ENCODE results near the gene KRT78.

Gene KRT78

GRCh38 chr12:52837781-52838608 lies 10.8 kb downstream of the KRT78 start:
- no peak for DNase-seq

DNA sequence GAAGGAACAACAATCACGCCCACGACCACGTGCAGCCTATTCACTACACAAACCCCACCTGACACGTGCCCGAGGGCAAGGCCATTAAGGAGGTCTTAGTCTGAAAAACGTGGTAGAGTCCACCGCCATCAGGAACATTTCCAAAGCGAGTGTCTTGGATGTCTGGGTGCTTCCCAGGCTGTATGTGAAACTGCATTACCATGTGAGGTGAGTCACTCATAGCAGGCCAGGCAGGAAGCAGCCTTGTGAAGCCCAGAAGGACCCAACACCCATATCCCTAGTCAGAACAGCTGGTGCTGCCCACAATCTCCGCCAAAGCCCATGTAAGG lies 11.4 kb downstream of the KRT78 start:
- DNase-seq, result no peak

DNA sequence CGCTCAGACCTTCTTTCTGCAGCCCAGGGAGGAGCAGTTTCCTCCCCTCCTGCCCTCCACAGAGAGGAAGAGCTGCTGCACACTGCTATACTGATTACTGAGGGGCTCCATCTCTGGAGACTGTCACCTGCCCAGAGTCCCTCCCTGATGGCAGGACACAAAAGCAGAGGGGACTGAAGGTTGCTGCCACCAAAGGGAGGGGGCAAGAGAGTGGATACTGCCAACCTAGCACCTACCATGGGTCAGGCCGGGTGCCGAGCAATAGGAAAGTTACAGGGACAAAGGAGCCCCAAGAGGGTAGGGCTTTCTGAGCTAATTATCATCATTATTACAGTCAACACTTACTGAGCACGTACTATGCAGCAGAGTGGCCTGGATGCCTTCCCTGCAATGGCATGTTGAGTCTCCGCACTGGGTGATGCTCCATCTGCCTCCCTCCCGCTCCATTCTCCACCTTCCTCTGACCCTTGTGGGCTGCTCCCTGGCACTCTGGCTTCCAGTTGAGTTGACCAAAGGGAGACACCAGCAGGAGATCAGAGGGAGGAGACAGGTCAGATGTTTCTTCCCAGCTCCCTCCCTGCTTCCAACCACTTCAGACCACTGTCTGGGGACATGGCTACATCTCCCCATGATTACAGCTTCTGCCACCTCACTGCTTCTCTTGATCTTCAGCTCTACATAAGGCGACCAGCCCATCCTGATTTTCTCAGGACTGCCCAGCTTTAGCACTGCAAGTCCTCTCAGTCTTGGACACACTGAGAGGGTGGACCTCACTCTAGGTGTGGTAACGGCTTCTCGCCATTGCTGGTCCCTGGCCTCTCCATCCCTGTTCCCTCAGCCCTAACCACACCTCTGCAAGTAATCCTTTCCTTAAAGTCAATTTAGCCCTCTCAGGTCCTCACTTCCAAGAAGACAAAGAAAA lies 12.0 kb downstream of the KRT78 start:
- no peak for DNase-seq

- peak; percentile 18 for DNase-seq
These were observed 12.7 kb downstream of the KRT78 start for GRCh38 chr12:52836042-52836466.

DNA sequence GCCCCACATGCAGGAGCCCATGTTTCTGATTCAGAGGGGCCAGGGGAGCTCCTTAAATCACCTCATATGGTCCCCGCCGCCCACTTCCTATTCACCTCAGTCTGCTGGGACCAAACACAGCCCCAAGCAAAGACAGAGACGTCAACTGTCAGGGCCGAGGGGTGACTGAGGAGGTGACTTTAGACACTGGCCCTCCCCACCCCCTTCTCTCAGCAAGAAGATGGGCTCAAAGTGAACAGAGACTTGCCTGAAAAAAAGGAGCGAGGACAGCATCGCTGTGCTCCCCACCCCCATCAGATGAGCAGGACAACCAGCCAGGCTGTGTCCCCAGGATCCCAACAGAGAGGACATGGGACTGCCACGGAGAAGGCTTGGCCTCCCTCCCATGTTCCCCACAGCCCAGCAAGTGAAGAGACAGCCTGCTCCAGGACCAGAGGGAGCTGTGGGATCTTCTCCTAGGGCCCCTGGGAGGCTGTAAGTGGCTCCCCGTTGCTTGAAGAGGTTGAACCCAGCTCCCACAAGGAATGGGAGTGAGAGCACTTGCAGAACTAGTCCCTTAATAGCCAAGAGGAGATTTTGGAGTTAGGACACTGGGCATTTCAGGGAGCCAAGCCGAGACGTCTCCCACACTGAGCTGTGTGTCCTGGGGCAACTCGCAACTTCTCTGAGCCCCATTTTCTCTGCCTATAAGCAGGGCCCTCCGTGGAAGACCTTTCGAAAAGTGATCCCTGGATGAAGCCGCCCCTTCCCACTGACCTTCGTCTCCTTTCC lies 13.3 kb downstream of the KRT78 start:
- no peak for DNase-seq

- no peak for DNase-seq
These were observed 14.1 kb downstream of the KRT78 start for GRCh38 chr12:52834727-52835001.

DNA sequence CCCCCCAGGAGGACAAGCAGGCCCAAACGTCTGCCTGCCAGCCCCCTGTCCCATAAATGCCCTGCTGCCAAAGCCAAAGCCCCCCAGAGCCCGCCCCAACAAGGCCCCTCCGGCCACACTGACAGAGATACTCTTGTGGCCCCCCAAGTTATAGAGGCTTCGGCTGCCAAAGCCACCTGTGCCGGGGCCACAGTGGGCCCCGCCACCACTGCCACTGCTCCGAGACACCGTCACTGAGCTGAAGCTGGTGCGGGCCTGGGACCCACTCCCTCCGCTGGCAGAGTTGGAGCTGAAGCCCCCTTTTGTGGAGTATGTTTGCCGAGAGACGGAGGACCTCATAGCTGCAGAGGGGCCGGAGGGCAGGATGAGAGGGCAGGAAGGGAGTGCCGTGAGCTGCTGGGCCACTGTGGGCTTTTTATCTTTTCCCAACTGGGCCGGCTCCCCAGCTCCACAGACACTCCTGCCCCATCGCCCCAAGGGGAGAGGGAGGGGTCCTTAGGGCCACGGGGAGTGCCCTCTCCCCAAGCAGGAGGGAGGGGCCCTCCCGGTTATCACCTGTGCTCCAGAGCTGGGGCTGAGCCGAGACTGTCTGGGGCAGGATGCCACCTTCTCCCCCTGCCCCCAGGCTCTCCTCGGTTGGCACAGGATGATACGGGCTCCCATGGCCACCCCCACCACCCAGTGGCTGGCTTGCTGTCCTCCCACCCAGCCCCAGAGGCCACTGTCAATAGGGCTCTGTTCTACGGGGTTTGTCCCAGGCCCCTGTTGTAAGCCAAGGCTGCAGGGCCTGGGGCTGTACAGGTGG lies 14.7 kb downstream of the KRT78 start, which contains the start of gene KRT79:
KRT79 (minus strand) TSS at position 390 of the 805 bp plus-strand sequence; CDS start at position 339, 51 bp downstream.
- no peak for DNase-seq

DNA sequence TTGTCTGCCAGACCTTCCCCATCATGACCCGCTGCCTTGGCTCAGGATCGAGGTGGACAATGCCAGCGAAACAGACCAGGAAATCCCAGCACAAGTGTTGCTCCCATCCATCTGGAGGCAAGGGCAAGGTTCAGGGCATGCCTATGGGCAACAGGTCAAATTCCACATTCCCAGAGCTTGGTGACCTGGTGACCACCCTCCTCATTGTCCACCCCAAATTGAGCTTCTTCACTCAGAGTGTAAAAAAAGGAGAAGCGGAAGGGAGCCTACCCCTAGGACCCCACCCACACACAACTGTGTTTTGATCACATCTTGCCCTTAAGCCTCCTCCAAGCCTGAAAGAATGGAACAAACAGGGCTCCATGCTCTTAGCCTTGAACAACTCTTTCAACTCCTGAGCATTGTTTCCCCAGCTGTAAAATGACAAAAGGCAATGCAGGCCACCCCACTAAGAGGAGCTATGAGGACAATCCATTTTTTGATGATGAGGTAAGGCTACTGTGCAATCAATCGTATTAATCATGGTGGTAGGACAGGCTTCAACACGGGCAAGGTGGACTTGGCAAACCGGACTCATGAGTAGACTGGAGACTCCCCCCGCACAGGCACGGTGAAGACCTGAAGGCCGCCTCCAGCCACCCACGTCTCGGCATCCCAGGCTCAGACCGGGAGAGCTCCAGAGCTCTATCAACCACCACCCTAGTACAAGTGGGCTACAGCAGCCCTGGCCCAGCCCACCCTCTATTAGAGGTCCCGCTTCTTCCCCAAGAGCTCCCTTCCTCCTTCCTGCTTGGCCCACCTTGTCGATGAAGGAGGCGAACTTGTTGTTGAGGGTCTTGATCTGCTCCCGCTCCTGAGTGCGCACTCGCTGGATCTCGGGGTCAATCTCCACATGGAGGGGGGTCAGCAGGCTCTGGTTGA lies 15.5 kb downstream of the KRT78 start:
- DNase-seq, result no peak

GRCh38 chr12:52832451-52832850 lies 16.3 kb downstream of the KRT78 start:
- no peak for DNase-seq

DNA sequence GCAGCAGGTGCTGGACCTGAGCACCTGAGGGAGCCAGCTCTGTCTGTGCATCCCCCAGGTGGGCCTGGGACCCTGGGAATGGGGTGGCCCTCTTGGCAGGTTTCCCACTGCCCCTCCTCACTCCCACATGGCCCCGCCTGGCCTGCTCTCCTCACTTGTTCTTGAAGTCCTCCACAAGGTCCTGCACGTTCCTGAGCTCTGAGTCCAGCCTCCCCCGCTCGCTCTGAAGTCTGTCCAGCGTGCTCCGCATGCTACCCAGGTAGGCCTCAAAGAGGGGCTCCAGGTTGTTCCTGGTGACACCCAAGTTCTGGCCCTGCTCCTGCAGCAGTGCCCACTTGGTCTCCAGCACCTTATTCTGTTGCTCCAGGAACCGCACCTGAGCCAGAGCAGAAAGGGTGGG lies 17.5 kb downstream of the KRT78 start:
- DNase-seq, result no peak

GRCh38 chr12:52829986-52830770 lies 18.6 kb downstream of the KRT78 start:
- DNase-seq, result no peak

- no peak for DNase-seq
These were observed 20.2 kb downstream of the KRT78 start for GRCh38 chr12:52828591-52829021.

- DNase-seq, result no peak
These were observed 20.6 kb downstream of the KRT78 start for GRCh38 chr12:52828156-52828555.

- DNase-seq, result no peak
These were observed 21.2 kb downstream of the KRT78 start for GRCh38 chr12:52827499-52828090.

DNA sequence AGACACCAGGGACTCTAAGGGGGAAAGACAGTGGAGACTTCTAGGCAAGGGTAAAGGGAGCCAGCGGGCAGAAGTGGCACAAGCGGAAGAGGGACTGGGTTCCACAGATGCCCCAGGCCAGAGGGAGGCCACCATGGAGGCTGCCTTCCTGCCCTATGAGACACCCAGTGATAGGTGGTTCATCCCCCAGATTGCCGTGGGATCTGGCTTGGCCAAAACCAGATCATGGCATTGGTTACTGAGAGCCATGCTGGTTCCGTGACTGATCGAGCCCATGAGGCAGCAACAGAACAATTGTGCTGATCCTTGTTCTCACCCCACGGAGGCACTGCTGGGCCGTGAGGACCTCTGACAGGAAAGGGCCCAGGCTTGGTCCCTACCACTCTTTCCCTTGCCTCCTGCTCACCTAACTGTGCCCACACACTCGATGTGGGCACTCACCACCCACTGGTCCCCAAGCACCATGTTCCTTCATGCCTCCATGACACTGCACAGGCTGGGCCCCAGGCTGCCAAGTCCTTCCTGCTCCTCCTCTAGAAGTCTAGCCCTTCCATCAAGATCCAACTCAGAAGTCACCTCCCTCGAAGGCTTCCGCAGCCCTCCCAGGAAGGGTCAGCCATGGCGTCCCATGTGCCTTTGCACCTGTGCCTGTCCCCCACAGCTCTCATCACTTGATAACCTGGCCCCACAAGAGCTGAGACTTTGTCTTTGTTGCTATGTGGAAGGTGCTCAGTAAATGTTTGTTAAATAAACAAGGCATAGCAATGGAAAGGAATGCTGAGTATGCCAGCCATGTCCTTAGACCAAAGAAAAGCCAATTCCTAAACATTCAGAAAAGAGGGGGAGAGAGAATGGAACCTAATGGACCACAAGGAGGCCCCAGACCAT lies 21.9 kb downstream of the KRT78 start:
- DNase-seq, result no peak

- DNase-seq, result no peak
These were observed 22.8 kb downstream of the KRT78 start for GRCh38 chr12:52825961-52826360.

DNA sequence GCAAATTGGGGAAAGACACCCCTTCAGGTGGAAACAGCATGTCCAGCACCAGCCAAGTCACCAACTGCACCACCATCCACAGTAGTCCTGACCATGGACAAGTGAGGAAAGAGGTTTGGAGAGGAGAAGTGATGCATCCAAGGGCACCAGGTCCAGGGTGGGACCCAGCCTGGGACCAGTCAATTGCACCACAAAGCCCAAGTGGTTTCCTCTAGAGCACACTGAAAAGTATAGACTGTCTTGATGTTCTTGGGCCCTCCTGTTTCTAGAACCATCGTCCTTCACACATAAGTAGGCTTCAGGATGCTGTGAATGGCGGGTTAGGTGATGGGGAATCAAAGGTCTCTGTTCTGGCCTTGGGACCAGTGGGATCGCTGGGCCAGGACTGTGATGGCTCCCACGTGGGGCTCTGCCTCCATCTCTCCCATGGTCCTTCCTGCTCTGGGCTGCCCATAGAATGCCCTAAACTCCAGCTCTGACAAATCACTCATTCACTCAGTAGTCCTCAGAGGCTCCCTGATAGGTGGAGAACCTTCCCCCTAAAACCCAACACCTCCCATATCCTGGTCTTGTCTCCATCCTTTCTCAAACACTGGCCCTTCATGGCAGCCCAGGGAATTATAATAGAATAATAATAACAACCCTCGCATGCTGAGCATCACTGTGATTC lies 23.9 kb downstream of the KRT78 start:
- DNase-seq, result no peak

DNA sequence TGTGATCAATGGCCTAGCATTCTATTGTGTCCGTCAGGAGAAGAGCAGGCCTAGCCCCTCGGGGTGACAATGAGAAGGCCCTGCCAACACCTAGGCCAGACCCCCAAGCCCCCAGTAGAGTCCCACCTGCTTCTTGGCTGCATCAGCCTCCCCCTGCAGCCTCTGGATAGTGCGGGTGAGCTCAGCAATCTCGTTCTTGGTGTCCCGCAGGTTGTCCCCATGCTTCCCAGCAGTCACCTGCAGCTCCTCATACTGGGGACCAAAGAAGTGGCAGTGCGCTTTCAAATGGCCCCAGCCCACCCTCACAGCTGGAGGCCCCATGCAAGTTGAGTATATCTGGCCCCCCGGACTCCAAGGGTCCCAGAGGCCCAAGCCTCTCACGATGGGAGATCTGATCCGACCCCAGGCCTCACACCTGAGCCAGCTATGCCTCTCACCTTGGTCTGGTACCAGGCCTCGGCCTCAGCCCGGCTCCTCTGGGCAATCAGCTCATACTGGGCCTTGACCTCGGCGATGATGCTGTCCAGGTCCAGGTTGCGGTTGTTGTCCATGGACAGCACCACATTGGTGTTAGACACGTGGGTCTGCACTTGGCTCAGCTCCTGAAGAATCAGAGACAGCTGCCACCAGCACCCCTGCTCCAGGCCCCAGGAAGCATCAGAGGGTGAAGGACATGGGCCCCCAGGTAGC lies 24.9 kb downstream of the KRT78 start:
- DNase-seq, result no peak
